ENCODE measurements around the gene ASB3.

ASB3 gene

DNA sequence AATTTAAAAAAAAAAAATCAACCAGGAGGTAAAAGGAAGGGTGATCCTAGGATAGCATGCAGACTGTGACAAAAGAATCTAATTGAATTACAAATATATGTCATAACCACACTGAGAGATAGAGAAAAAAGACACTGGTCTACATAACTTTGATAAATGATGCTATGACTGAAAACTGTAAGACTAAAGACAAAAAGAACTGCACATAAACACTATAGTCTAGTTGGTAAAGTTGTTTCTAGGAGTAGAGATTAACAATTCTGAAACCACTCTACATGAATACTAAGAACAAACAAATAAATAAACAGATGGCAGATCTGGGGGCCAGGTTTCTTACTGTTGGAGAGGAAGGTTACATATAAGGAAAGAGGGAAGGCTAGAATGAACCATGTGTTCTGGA is 33.7 kb downstream of the ASB3 start:
- no peak for TF ChIP-seq CEBPB (IDR thresholded peaks at IDR 0.05)
- TF ChIP-seq EP300 (IDR thresholded peaks at IDR 0.05; ENCODE audit: borderline replicate concordance), result no peak
- TF ChIP-seq ZBTB7A (IDR thresholded peaks at IDR 0.05; ENCODE audit: low read depth), result no peak
- TF ChIP-seq, protein P1, sequence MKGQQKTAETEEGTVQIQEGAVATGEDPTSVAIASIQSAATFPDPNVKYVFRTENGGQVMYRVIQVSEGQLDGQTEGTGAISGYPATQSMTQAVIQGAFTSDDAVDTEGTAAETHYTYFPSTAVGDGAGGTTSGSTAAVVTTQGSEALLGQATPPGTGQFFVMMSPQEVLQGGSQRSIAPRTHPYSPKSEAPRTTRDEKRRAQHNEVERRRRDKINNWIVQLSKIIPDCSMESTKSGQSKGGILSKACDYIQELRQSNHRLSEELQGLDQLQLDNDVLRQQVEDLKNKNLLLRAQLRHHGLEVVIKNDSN (IDR thresholded peaks at IDR 0.05), result no peak
- TF ChIP-seq FOXM1 (IDR thresholded peaks at IDR 0.05; ENCODE audit: borderline replicate concordance, low read depth), result no peak
- no peak for TF ChIP-seq TAF1 (IDR thresholded peaks at IDR 0.05; ENCODE audit: low read depth)
- no peak for TF ChIP-seq CREB1 (IDR thresholded peaks at IDR 0.05; ENCODE audit: low read depth)
- TF ChIP-seq EGR1 (IDR thresholded peaks at IDR 0.05), result no peak
- no peak for TF ChIP-seq RAD21 (IDR thresholded peaks at IDR 0.05; ENCODE audit: low read depth)
- TF ChIP-seq YY1 (IDR thresholded peaks at IDR 0.05; ENCODE audit: low read depth), result no peak
- TF ChIP-seq, protein P2, sequence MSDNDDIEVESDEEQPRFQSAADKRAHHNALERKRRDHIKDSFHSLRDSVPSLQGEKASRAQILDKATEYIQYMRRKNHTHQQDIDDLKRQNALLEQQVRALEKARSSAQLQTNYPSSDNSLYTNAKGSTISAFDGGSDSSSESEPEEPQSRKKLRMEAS (IDR thresholded peaks at IDR 0.05), result no peak
- TF ChIP-seq TEAD4 (IDR thresholded peaks at IDR 0.05), result no peak
- TF ChIP-seq TCF12 (IDR thresholded peaks at IDR 0.05; ENCODE audit: low read depth), result no peak
- TF ChIP-seq, protein P3, sequence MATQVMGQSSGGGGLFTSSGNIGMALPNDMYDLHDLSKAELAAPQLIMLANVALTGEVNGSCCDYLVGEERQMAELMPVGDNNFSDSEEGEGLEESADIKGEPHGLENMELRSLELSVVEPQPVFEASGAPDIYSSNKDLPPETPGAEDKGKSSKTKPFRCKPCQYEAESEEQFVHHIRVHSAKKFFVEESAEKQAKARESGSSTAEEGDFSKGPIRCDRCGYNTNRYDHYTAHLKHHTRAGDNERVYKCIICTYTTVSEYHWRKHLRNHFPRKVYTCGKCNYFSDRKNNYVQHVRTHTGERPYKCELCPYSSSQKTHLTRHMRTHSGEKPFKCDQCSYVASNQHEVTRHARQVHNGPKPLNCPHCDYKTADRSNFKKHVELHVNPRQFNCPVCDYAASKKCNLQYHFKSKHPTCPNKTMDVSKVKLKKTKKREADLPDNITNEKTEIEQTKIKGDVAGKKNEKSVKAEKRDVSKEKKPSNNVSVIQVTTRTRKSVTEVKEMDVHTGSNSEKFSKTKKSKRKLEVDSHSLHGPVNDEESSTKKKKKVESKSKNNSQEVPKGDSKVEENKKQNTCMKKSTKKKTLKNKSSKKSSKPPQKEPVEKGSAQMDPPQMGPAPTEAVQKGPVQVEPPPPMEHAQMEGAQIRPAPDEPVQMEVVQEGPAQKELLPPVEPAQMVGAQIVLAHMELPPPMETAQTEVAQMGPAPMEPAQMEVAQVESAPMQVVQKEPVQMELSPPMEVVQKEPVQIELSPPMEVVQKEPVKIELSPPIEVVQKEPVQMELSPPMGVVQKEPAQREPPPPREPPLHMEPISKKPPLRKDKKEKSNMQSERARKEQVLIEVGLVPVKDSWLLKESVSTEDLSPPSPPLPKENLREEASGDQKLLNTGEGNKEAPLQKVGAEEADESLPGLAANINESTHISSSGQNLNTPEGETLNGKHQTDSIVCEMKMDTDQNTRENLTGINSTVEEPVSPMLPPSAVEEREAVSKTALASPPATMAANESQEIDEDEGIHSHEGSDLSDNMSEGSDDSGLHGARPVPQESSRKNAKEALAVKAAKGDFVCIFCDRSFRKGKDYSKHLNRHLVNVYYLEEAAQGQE (IDR thresholded peaks at IDR 0.05; ENCODE audit: low read depth), result no peak
- TF ChIP-seq NFIC (IDR thresholded peaks at IDR 0.05), result no peak

DNA sequence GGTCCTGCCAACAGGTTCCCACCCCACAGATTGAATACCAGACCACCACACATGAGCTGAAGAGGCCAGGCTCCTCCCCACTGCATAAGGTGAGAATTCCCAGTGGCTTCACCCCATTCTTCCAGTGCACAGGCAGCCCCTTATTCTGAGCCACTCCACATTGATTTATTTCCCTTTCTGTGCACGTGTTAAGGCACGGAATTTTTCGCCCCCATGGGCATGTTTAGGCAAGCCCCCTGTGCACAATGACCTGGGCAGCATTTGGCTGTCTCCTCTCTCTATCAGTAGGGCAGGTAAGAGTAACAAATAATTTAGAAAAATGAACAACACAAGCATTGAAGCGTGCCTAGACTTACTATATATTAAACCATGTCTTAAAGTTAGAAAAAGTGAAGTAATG is 34.4 kb downstream of the ASB3 start:
- no peak for TF ChIP-seq EP300 (IDR thresholded peaks at IDR 0.05; ENCODE audit: borderline replicate concordance)
- no peak for TF ChIP-seq TEAD4 (IDR thresholded peaks at IDR 0.05)
- no peak for TF ChIP-seq RAD21 (IDR thresholded peaks at IDR 0.05; ENCODE audit: low read depth)
- TF ChIP-seq, protein P1 (IDR thresholded peaks at IDR 0.05), result no peak
- no peak for TF ChIP-seq CEBPB (IDR thresholded peaks at IDR 0.05)
- TF ChIP-seq EGR1 (IDR thresholded peaks at IDR 0.05), result no peak
- TF ChIP-seq, protein P3 (IDR thresholded peaks at IDR 0.05; ENCODE audit: low read depth), result no peak
- TF ChIP-seq CREB1 (IDR thresholded peaks at IDR 0.05; ENCODE audit: low read depth), result no peak
- TF ChIP-seq ZBTB7A (IDR thresholded peaks at IDR 0.05; ENCODE audit: low read depth), result no peak
- no peak for TF ChIP-seq NFIC (IDR thresholded peaks at IDR 0.05)
- no peak for TF ChIP-seq FOXM1 (IDR thresholded peaks at IDR 0.05; ENCODE audit: borderline replicate concordance, low read depth)
- TF ChIP-seq TAF1 (IDR thresholded peaks at IDR 0.05; ENCODE audit: low read depth), result no peak
- TF ChIP-seq YY1 (IDR thresholded peaks at IDR 0.05; ENCODE audit: low read depth), result no peak
- no peak for TF ChIP-seq TCF12 (IDR thresholded peaks at IDR 0.05; ENCODE audit: low read depth)
- TF ChIP-seq, protein P2 (IDR thresholded peaks at IDR 0.05), result no peak

DNA sequence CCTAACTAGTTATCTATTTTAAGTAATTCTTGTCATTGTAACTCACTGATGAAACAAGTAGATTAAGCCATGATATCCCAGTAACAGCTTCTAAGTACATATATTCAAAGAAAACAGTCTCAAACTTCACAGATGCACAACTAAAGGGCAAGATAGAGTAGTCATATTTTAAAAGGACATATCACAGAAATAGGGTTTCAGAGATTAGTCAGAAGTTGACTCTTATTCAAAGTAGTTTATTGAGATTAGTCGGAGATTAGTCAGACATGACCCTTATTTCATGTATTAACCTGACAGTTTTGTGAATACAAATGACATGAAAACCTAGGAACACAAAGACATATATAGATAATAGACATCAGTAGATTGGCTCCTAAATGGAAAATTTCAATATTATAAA is 35.0 kb downstream of the ASB3 start:
- TF ChIP-seq TAF1 (IDR thresholded peaks at IDR 0.05; ENCODE audit: low read depth), result no peak
- no peak for TF ChIP-seq YY1 (IDR thresholded peaks at IDR 0.05; ENCODE audit: low read depth)
- TF ChIP-seq, protein P1 (IDR thresholded peaks at IDR 0.05), result no peak
- TF ChIP-seq TEAD4 (IDR thresholded peaks at IDR 0.05), result no peak
- no peak for TF ChIP-seq EGR1 (IDR thresholded peaks at IDR 0.05)
- no peak for TF ChIP-seq TCF12 (IDR thresholded peaks at IDR 0.05; ENCODE audit: low read depth)
- TF ChIP-seq NFIC (IDR thresholded peaks at IDR 0.05), result no peak
- TF ChIP-seq CREB1 (IDR thresholded peaks at IDR 0.05; ENCODE audit: low read depth), result no peak
- TF ChIP-seq ZBTB7A (IDR thresholded peaks at IDR 0.05; ENCODE audit: low read depth), result no peak
- TF ChIP-seq, protein P3 (IDR thresholded peaks at IDR 0.05; ENCODE audit: low read depth), result no peak
- TF ChIP-seq FOXM1 (IDR thresholded peaks at IDR 0.05; ENCODE audit: borderline replicate concordance, low read depth), result no peak
- TF ChIP-seq, protein P2 (IDR thresholded peaks at IDR 0.05), result no peak
- no peak for TF ChIP-seq EP300 (IDR thresholded peaks at IDR 0.05; ENCODE audit: borderline replicate concordance)
- TF ChIP-seq RAD21 (IDR thresholded peaks at IDR 0.05; ENCODE audit: low read depth), result no peak
- TF ChIP-seq CEBPB (IDR thresholded peaks at IDR 0.05), result no peak

All from Ishikawa (cell line).